ENCODE results near the gene MGP.

The MGP gene

DNA sequence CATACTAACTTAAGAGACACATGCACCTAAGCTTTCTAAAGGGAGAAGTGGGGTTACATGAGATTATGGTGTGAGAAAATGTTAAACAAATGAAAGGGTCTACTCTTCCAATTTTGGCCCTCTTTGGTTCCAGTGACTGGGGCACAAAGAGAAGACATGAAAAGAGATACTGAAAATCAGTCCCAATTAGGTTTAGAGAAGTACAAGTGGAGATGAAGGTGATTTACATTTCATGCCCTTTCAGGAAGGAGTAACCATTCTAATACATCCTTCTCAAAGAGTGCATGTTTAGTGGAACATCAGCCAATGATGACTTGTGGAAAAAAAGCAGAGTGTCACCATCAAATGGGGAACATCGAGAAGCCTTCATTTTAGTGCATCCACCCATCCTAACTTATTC, 14.4 kb downstream of the MGP start:
- no peak for DNase-seq
- no peaks in the 10 kb centered on the region for H3K4me1 ChIP-seq (ENCODE audit: control insufficient read depth, insufficient read depth, low read length, poor library complexity, severe bottlenecking)
- H3K9me3 ChIP-seq (ENCODE audit: control insufficient read depth, low read length), result no peaks in the 10 kb centered on the region

GRCh38 chr12:14868916-14869506, 16.6 kb downstream of the MGP start:
- no peaks in the 10 kb centered on the region for H3K9me3 ChIP-seq (ENCODE audit: control insufficient read depth, low read length)
- no peak overlapping the region for H3K27ac ChIP-seq (ENCODE audit: insufficient read depth, low read length, poor library complexity, severe bottlenecking)
- no peaks in the 10 kb centered on the region for H3K27me3 ChIP-seq (replicated peaks; ENCODE audit: control insufficient read depth, insufficient read depth, low read length, poor library complexity, severe bottlenecking)
- no peak overlapping the region for H3K4me3 ChIP-seq (ENCODE audit: insufficient read depth, low read depth, low read length, poor library complexity, severe bottlenecking)
- no peaks in the 10 kb centered on the region for H3K36me3 ChIP-seq (ENCODE audit: control insufficient read depth, insufficient read depth, low read length)
- H3K4me1 ChIP-seq (ENCODE audit: control insufficient read depth, insufficient read depth, low read length, poor library complexity, severe bottlenecking), result no peaks in the 10 kb centered on the region
- no peak for DNase-seq

More for the DNA sequence above, 14.4 kb downstream of the MGP start:
- Histone ChIP-seq H3K4me3 (ENCODE audit: insufficient read depth, low read depth, low read length, poor library complexity, severe bottlenecking) (no peak overlapping the region), H3K27ac (ENCODE audit: insufficient read depth, low read length, poor library complexity, severe bottlenecking) (no peak overlapping the region), H3K27me3 (replicated peaks; ENCODE audit: control insufficient read depth, insufficient read depth, low read length, poor library complexity, severe bottlenecking) (no peaks in the 10 kb centered on the region), H3K36me3 (ENCODE audit: control insufficient read depth, insufficient read depth, low read length) (no peaks in the 10 kb centered on the region)

DNA sequence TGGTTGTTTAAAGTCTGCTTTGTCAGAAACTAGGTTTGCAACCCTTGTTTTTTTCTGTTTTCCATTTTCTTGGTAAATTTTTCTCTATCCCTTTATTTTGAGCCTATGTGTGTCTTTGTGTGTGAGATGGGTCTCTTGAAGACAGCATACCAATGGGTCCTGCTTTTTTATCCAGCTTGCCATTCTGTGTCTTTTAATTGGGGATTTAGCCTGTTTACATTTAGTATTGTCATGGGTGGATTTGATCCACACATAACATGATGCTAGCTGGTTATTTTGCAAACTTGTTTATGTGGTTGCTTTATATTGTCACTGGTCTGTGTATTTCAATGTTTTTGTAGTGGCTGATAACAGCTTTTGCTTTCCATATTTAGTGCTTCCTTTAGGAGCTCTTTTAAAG, 25.2 kb downstream of the MGP start:
- no peak overlapping the region for H3K27ac ChIP-seq (ENCODE audit: insufficient read depth, low read length, poor library complexity, severe bottlenecking)
- no peaks in the 10 kb centered on the region for H3K27me3 ChIP-seq (replicated peaks; ENCODE audit: control insufficient read depth, insufficient read depth, low read length, poor library complexity, severe bottlenecking)
- no peaks in the 10 kb centered on the region for H3K9me3 ChIP-seq (ENCODE audit: control insufficient read depth, low read length)
- H3K4me3 ChIP-seq (ENCODE audit: insufficient read depth, low read depth, low read length, poor library complexity, severe bottlenecking), result no peak overlapping the region
- H3K4me1 ChIP-seq (ENCODE audit: control insufficient read depth, insufficient read depth, low read length, poor library complexity, severe bottlenecking), result no peaks in the 10 kb centered on the region
- H3K36me3 ChIP-seq (ENCODE audit: control insufficient read depth, insufficient read depth, low read length), result no peaks in the 10 kb centered on the region
- no peak for DNase-seq

GRCh38 chr12:14858513-14858912, 27.1 kb downstream of the MGP start:
- no peak overlapping the region for H3K4me3 ChIP-seq (ENCODE audit: insufficient read depth, low read depth, low read length, poor library complexity, severe bottlenecking)
- H3K4me1 ChIP-seq (ENCODE audit: control insufficient read depth, insufficient read depth, low read length, poor library complexity, severe bottlenecking), result no peaks in the 10 kb centered on the region
- H3K27me3 ChIP-seq (replicated peaks; ENCODE audit: control insufficient read depth, insufficient read depth, low read length, poor library complexity, severe bottlenecking), result no peaks in the 10 kb centered on the region
- H3K36me3 ChIP-seq (ENCODE audit: control insufficient read depth, insufficient read depth, low read length), result no peaks in the 10 kb centered on the region
- no peaks in the 10 kb centered on the region for H3K9me3 ChIP-seq (ENCODE audit: control insufficient read depth, low read length)
- no peak for DNase-seq
- H3K27ac ChIP-seq (ENCODE audit: insufficient read depth, low read length, poor library complexity, severe bottlenecking), result no peak overlapping the region

DNA sequence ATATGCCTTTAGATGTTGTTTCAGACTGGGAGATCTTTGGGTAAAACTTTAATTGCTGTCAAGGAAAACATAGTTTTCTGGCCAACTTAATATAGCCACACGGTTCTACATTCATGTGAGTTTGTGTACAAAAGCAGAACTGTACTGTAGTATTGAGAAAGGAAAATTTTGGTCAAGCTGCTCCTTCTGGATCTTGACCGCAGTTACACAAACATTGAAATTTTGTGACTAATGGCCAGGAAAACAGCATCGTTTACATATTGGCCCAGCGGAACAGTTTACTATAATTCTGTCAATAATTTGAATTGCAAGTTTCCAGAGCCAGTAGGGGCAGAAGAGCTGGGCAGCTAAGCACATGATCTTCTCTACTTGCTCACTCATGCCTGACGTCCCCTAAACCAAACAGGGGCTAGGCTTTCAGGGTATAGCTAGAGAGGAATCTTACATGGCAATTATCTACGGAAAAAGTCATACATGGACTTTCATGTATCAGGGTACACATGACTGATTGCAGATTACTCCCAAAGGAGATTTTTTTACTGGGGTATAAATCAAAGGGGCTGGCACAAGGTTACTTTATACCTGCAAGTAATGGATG, 31.0 kb downstream of the MGP start:
- Histone ChIP-seq H3K4me3 (ENCODE audit: insufficient read depth, low read depth, low read length, poor library complexity, severe bottlenecking) (no peak overlapping the region), H3K27me3 (replicated peaks; ENCODE audit: control insufficient read depth, insufficient read depth, low read length, poor library complexity, severe bottlenecking) (no peaks in the 10 kb centered on the region), H3K27ac (ENCODE audit: insufficient read depth, low read length, poor library complexity, severe bottlenecking) (no peak overlapping the region), H3K4me1 (ENCODE audit: control insufficient read depth, insufficient read depth, low read length, poor library complexity, severe bottlenecking) (no peaks in the 10 kb centered on the region), H3K36me3 (ENCODE audit: control insufficient read depth, insufficient read depth, low read length) (no peaks in the 10 kb centered on the region), H3K9me3 (ENCODE audit: control insufficient read depth, low read length) (no peaks in the 10 kb centered on the region)
- no peak for DNase-seq

DNA sequence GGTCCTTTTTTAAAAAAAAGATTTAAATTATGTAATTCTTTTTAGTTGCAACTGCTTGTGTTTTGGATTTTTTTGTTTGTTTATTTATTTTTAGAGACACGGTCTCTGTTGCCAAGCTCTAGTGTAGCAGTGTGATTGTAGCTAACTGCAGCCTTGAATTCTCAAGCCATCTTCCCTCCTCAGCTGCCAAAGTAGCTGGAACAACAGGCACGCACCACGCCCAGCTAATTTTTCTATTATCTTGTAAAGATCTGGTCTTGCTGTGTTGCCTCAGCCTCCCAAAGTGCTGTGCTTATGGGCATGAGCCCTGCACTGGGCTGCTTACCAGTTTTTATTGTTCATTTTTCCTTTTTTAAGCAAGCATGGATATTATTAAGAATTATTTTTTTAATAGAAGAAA, 31.7 kb downstream of the MGP start:
- no peaks in the 10 kb centered on the region for H3K36me3 ChIP-seq (ENCODE audit: control insufficient read depth, insufficient read depth, low read length)
- no peak overlapping the region for H3K27ac ChIP-seq (ENCODE audit: insufficient read depth, low read length, poor library complexity, severe bottlenecking)
- no peaks in the 10 kb centered on the region for H3K9me3 ChIP-seq (ENCODE audit: control insufficient read depth, low read length)
- no peaks in the 10 kb centered on the region for H3K27me3 ChIP-seq (replicated peaks; ENCODE audit: control insufficient read depth, insufficient read depth, low read length, poor library complexity, severe bottlenecking)
- DNase-seq, result no peak
- H3K4me1 ChIP-seq (ENCODE audit: control insufficient read depth, insufficient read depth, low read length, poor library complexity, severe bottlenecking), result no peaks in the 10 kb centered on the region
- no peak overlapping the region for H3K4me3 ChIP-seq (ENCODE audit: insufficient read depth, low read depth, low read length, poor library complexity, severe bottlenecking)

GRCh38 chr12:14852880-14853279, 32.8 kb downstream of the MGP start:
- H3K27ac ChIP-seq (ENCODE audit: insufficient read depth, low read length, poor library complexity, severe bottlenecking), result no peak overlapping the region
- no peaks in the 10 kb centered on the region for H3K36me3 ChIP-seq (ENCODE audit: control insufficient read depth, insufficient read depth, low read length)
- no peaks in the 10 kb centered on the region for H3K27me3 ChIP-seq (replicated peaks; ENCODE audit: control insufficient read depth, insufficient read depth, low read length, poor library complexity, severe bottlenecking)
- DNase-seq, result no peak
- no peak overlapping the region for H3K4me3 ChIP-seq (ENCODE audit: insufficient read depth, low read depth, low read length, poor library complexity, severe bottlenecking)
- no peaks in the 10 kb centered on the region for H3K9me3 ChIP-seq (ENCODE audit: control insufficient read depth, low read length)
- no peaks in the 10 kb centered on the region for H3K4me1 ChIP-seq (ENCODE audit: control insufficient read depth, insufficient read depth, low read length, poor library complexity, severe bottlenecking)

DNA sequence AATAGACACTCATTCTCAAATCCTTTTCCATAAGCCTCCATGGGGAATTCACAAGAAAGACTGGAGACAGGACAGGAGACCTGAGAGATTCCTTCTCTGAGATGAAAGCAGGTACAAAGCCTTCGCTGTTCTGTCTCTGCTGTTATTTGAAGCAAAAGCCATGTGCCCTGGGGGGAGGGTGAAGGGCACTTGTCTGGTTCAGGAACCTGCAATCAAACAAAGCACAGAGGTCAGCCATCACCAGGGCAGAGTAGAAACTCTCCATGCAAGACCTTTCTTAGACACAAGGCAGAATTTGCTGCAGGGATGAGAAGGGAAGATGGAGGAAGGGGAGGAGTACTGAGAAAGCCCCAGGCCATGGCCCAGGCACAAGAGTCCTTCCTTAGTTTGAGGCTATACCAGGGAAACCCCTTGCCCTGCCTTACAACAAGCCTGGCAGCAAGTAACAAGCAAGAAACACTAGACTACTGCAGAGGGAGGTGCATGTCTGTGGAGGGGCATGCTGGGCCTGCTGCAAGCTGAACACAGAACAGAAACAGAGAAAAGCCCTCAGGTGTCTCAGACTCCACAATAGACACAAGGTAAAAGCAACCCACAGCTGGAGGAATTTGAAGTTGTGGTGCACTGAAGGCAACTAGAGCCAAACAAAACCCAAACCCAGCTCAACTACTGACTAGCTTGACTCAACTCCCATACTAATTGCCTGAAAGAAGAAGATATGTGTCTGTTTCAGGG, 34.6 kb downstream of the MGP start:
- Histone ChIP-seq H3K4me1 (ENCODE audit: control insufficient read depth, insufficient read depth, low read length, poor library complexity, severe bottlenecking) (no peaks in the 10 kb centered on the region), H3K36me3 (ENCODE audit: control insufficient read depth, insufficient read depth, low read length) (no peaks in the 10 kb centered on the region), H3K27ac (ENCODE audit: insufficient read depth, low read length, poor library complexity, severe bottlenecking) (no peak overlapping the region), H3K27me3 (replicated peaks; ENCODE audit: control insufficient read depth, insufficient read depth, low read length, poor library complexity, severe bottlenecking) (no peaks in the 10 kb centered on the region), H3K9me3 (ENCODE audit: control insufficient read depth, low read length) (no peaks in the 10 kb centered on the region), H3K4me3 (ENCODE audit: insufficient read depth, low read depth, low read length, poor library complexity, severe bottlenecking) (no peak overlapping the region)
- no peak for DNase-seq

GRCh38 chr12:14849661-14850060, 36.0 kb downstream of the MGP start:
- Histone ChIP-seq H3K36me3 (ENCODE audit: control insufficient read depth, insufficient read depth, low read length) (no peaks in the 10 kb centered on the region), H3K9me3 (ENCODE audit: control insufficient read depth, low read length) (no peaks in the 10 kb centered on the region), H3K27ac (ENCODE audit: insufficient read depth, low read length, poor library complexity, severe bottlenecking) (no peak overlapping the region), H3K4me3 (ENCODE audit: insufficient read depth, low read depth, low read length, poor library complexity, severe bottlenecking) (no peak overlapping the region), H3K4me1 (ENCODE audit: control insufficient read depth, insufficient read depth, low read length, poor library complexity, severe bottlenecking) (no peaks in the 10 kb centered on the region), H3K27me3 (replicated peaks; ENCODE audit: control insufficient read depth, insufficient read depth, low read length, poor library complexity, severe bottlenecking) (no peaks in the 10 kb centered on the region)
- no peak for DNase-seq

DNA sequence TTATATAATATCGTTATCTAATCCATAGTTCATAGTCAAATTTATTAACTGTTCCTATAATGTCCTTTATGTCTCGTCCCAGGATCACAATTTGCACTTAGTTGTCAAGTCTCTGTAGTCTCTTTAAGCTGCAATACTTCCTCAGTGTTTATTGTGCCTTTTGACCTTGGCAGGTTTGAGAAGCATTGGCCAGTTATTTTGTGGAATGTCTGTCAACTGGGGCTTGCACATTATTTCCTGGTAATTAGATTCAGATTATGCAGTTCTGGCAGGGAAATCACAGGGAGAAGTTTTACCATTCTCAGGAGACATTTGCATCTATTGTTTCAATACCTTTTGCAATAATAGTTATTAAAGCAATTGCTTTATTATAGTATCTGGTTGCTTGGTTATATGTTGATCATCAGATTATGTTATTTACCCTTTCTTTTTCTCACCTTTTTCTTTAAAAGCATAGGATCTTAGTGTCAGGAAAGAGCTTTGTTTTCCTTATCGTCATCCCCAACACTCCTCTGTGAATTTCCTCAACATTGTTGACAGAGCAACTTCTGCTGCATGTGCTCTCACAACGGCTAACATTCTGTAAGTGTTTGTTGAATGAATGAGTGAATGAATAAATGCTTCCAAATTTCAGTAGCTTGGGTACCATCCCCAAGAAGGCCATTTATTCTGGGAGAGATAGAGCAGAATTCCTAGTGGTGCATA, 38.6 kb downstream of the MGP start:
- Histone ChIP-seq H3K4me3 (ENCODE audit: insufficient read depth, low read depth, low read length, poor library complexity, severe bottlenecking) (no peak overlapping the region), H3K9me3 (ENCODE audit: control insufficient read depth, low read length) (no peaks in the 10 kb centered on the region), H3K27me3 (replicated peaks; ENCODE audit: control insufficient read depth, insufficient read depth, low read length, poor library complexity, severe bottlenecking) (no peaks in the 10 kb centered on the region), H3K4me1 (ENCODE audit: control insufficient read depth, insufficient read depth, low read length, poor library complexity, severe bottlenecking) (no peaks in the 10 kb centered on the region), H3K27ac (ENCODE audit: insufficient read depth, low read length, poor library complexity, severe bottlenecking) (no peak overlapping the region), H3K36me3 (ENCODE audit: control insufficient read depth, insufficient read depth, low read length) (no peaks in the 10 kb centered on the region)
- no peak for DNase-seq

Measured in effector memory CD4-positive, alpha-beta T cell (primary cell).